Loucy (cell line): ENCODE measurements around the gene TMEM208.
A peak's percentile ranks its signal among the peaks of the same experiment; 100 is the strongest.

ENCODE experiments used
- CTCF ChIP-seq: fragments of 200-600 bp; sonication (generic); conservative IDR thresholded peaks from 2 replicates; pipeline ENCODE4 v1.5.1; 2014; ENCODE audit warnings: mild to moderate bottlenecking, antibody characterized with exemption, low read length
- EZH2phosphoT487 ChIP-seq: fragments of 200-600 bp; IDR thresholded peaks from 2 replicates; pipeline ENCODE4 v1.6.1; 2018; ENCODE audit warnings: antibody characterized with exemption, mild to moderate bottlenecking, moderate library complexity, borderline replicate concordance

DNA sequence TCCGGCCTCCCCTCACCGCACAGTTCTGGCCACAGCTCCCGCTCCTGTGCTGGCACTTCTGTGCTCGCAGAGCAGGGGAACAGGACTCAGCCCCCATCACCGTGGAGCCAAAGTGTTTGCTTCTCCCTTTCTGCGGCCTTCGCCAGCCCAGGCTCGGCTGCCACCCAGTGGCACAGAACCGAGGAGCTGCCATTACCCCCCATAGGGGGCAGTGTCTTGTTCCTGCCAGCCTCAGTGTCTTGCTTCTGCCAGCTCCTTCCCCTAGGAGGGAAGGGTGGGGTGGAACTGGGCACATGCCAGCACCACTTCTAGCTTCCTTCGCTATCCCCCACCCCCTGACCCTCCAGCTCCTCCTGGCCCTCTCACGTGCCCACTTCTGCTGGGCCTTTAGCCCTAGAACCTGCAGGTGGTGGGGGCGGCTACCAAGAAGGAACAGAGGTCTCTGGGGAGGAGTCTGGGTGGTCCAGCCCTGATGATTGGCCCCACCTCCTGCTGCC lies 28.6 kb upstream of the TMEM208 start:
- TF ChIP-seq CTCF = peak; percentile 78
- no peak for TF ChIP-seq EZH2phosphoT487
